H54 (cell line): ENCODE results near the gene COL23A1.
"Not testable (repeated sequence)": the region's sequence is repeated elsewhere in the genome, so short reads cannot be mapped to it uniquely, and the experiment has no call there.

Experiments used
- DNase-seq: peaks from one replicate; pipeline ENCODE4 v3.0.0; 2011; ENCODE audit warnings: low spot score, mixed read lengths; ENCODE audit not compliant: insufficient read length
- FAIRE-seq: peaks from 3 replicates; lab custom pipeline; 2011; peaks lifted over from hg19 to GRCh38; lab: Jason Lieb, UNC
- POLR2A ChIP-seq: IDR thresholded peaks from 2 replicates; pipeline ENCODE4 v1.6.1; 2011; ENCODE audit warnings: low read depth, mild to moderate bottlenecking, low read length

The COL23A1 gene

GRCh38 chr5:178504340-178504960, 85.7 kb downstream of the COL23A1 start:
- DNase-seq (no peak), FAIRE-seq (no peak)
- no peak for TF ChIP-seq POLR2A

- TF ChIP-seq POLR2A, result no peak
- FAIRE-seq, result no peak
- DNase-seq, result no peak
Observed at GRCh38 chr5:178502401-178503100, 87.6 kb downstream of the COL23A1 start.

GRCh38 chr5:178499352-178499751, 90.8 kb downstream of the COL23A1 start:
- TF ChIP-seq POLR2A, result no peak
- DNase-seq (no peak), FAIRE-seq (no peak)

- no peak for TF ChIP-seq POLR2A
- DNase-seq, result no peak
- no peak for FAIRE-seq
Observed at GRCh38 chr5:178496642-178497041, 93.6 kb downstream of the COL23A1 start.

- FAIRE-seq, result no peak
- TF ChIP-seq POLR2A, result no peak
- no peak for DNase-seq
Observed at GRCh38 chr5:178496214-178496613, 94.0 kb downstream of the COL23A1 start.

- DNase-seq (no peak), FAIRE-seq (no peak)
- TF ChIP-seq POLR2A, result no peak
Observed at GRCh38 chr5:178495706-178496105, 94.5 kb downstream of the COL23A1 start.

- FAIRE-seq (no peak), DNase-seq (no peak)
- TF ChIP-seq POLR2A, result no peak
Observed at GRCh38 chr5:178492278-178492677, 97.9 kb downstream of the COL23A1 start.

GRCh38 chr5:178490935-178491652, 99.1 kb downstream of the COL23A1 start:
- no peak for TF ChIP-seq POLR2A
- no peak for DNase-seq
- FAIRE-seq, result no peak

- TF ChIP-seq POLR2A, result no peak
- no peak for FAIRE-seq
- DNase-seq, result no peak
Observed at GRCh38 chr5:178489271-178489976, 100.8 kb downstream of the COL23A1 start.

- FAIRE-seq, result no peak
- TF ChIP-seq POLR2A, result no peak
- DNase-seq, result no peak
Observed at GRCh38 chr5:178488696-178489095, 101.5 kb downstream of the COL23A1 start.

GRCh38 chr5:178487911-178488600, 102.1 kb downstream of the COL23A1 start:
- no peak for DNase-seq
- no peak for TF ChIP-seq POLR2A
- FAIRE-seq, result no peak

- FAIRE-seq, DNase-seq: not testable (repeated sequence)
Observed at GRCh38 chr5:178486878-178487512, 103.2 kb downstream of the COL23A1 start.

GRCh38 chr5:178486239-178486641, 104.0 kb downstream of the COL23A1 start:
- no peak for FAIRE-seq

More at GRCh38 chr5:178486239-178486641, 104.0 kb downstream of the COL23A1 start:
- no peak for DNase-seq
- no peak for TF ChIP-seq POLR2A
